H1 (cell line): Measurements from ENCODE around the gene RAMP1. TPM values are rescaled to one million over a fixed set of nuclear protein-coding genes. Genes with fewer than 3 reads are reported as not detected.

ENCODE experiments used
- CTCF ChIA-PET: fragments of 300-600 bp; sonication (Branson Sonifier 250); formaldehyde crosslinking; loops from one replicate; lab custom pipeline; 2021; ENCODE audit not compliant: partially characterized antibody; lab: Charles Lee
- POLR2A ChIA-PET: fragments of 300-600 bp; sonication (Branson Sonifier 250); formaldehyde crosslinking; loops from one replicate; lab custom pipeline; 2021; ENCODE audit warnings: inconsistent platforms; ENCODE audit not compliant: partially characterized antibody; lab: Charles Lee
- DNase-seq, 2 experiments: peaks; one replicate each; pipeline versions ENCODE4 v3.0.0 to v3.0.0-alpha.2; 2010 to 2022; ENCODE audit warnings: low spot score in 2 of 2, low read depth in 1 of 2, mixed read lengths in 1 of 2
- FAIRE-seq: peaks from 2 replicates; lab custom pipeline; 2011; peaks lifted over from hg19 to GRCh38; lab: Jason Lieb, UNC
- H2AFZ ChIP-seq: 2 replicates; pipeline ENCODE4 v1.8.1; 2012; ENCODE audit warnings: low read length, inconsistent platforms
- H2AK5ac ChIP-seq: 2 replicates; pipeline ENCODE4 v1.6.1; 2013; ENCODE audit warnings: low read depth, low read length
- H2BK120ac ChIP-seq: replicated peaks from 2 replicates; pipeline ENCODE3; 2013; ENCODE audit warnings: low read depth, low read length, inconsistent platforms
- H2BK12ac ChIP-seq: 2 replicates; pipeline ENCODE4 v1.6.1; 2013; ENCODE audit warnings: low read depth, low read length
- H2BK15ac ChIP-seq: 2 replicates; pipeline ENCODE4 v1.6.1; 2013; ENCODE audit warnings: low read length
- H2BK20ac ChIP-seq: 2 replicates; pipeline ENCODE4 v1.6.1; 2013; ENCODE audit warnings: low read length
- H2BK5ac ChIP-seq: 2 replicates; pipeline ENCODE4 v1.6.1; 2013; ENCODE audit warnings: low read depth, low read length
- H3K14ac ChIP-seq: 2 replicates; pipeline ENCODE4 v1.6.1; 2013; ENCODE audit warnings: inconsistent platforms; ENCODE audit not compliant: insufficient read length
- H3K18ac ChIP-seq: 2 replicates; pipeline ENCODE4 v1.6.1; 2013; ENCODE audit warnings: low read length; ENCODE audit errors: extremely low read depth
- H3K23ac ChIP-seq: 2 replicates; pipeline ENCODE4 v1.6.1; 2013; ENCODE audit warnings: inconsistent platforms; ENCODE audit not compliant: insufficient read length
- H3K23me2 ChIP-seq: 2 replicates; pipeline ENCODE4 v1.6.1; 2013; ENCODE audit warnings: low read depth, low read length
- H3K27ac ChIP-seq: 2 replicates; pipeline ENCODE4 v1.6.1; 2011; ENCODE audit warnings: low read depth, low read length, inconsistent platforms
- H3K27me3 ChIP-seq, 4 experiments: replicated peaks in 1 of 4; 1 replicate in 1 of 4; 2 replicates in 3 of 4; pipeline versions ENCODE4 v1.6.1 to v1.8.1; 2011 to 2013; ENCODE audit warnings: low read length in 3 of 4, mild to moderate bottlenecking in 3 of 4, inconsistent platforms in 2 of 4, mixed read lengths in 2 of 4, moderate library complexity in 1 of 4; ENCODE audit not compliant: control insufficient read depth in 3 of 4, insufficient read depth in 3 of 4; ENCODE audit errors: extremely low read depth in 1 of 4
- H3K36me3 ChIP-seq, 4 experiments: 2 replicates each; pipeline versions ENCODE4 v1.6.1 to v1.8.1; 2011 to 2013; ENCODE audit warnings: mild to moderate bottlenecking in 4 of 4, low read length in 3 of 4, moderate library complexity in 2 of 4, control low read depth in 1 of 4, inconsistent platforms in 1 of 4; ENCODE audit not compliant: insufficient read depth in 4 of 4, control insufficient read depth in 2 of 4
- H3K4ac ChIP-seq: replicated peaks from 2 replicates; pipeline ENCODE3; 2013; ENCODE audit warnings: low read length, low read depth, mixed read lengths, inconsistent platforms; ENCODE audit not compliant: insufficient read length
- H3K4me1 ChIP-seq, 4 experiments: replicated peaks in 1 of 4; 1 replicate in 1 of 4; 2 replicates in 3 of 4; pipeline versions ENCODE4 v1.6.1 to v1.8.1; 2011 to 2013; ENCODE audit warnings: low read length in 3 of 4, inconsistent platforms in 2 of 4, mixed read lengths in 1 of 4; ENCODE audit not compliant: insufficient read depth in 4 of 4, control insufficient read depth in 3 of 4
- H3K4me2 ChIP-seq, 2 experiments: 2 replicates each; pipeline versions ENCODE4 v1.6.1 to v1.8.1; 2011 to 2013; ENCODE audit warnings: low read depth in 2 of 2, low read length in 2 of 2, control low read depth in 1 of 2, inconsistent platforms in 1 of 2, mild to moderate bottlenecking in 1 of 2; ENCODE audit not compliant: insufficient read depth in 1 of 2
- H3K4me3 ChIP-seq, 4 experiments: fragments of 200-600, 300-600 bp in 1 of 4; sonication (generic), shearing (Covaris generic), sonication (Bioruptor Twin) in 1 of 4; 2 replicates each; pipeline versions ENCODE4 v1.5.1 to v1.8.1; 2011 to 2016; ENCODE audit warnings: low read length in 4 of 4, low read depth in 3 of 4, control low read depth in 2 of 4, inconsistent platforms in 2 of 4, mild to moderate bottlenecking in 2 of 4, mixed read lengths in 1 of 4, moderate library complexity in 1 of 4; ENCODE audit not compliant: insufficient read depth in 2 of 4; ENCODE audit errors: extremely low read depth in 1 of 4
- H3K56ac ChIP-seq: replicated peaks from 2 replicates; pipeline ENCODE3; 2013; ENCODE audit warnings: low read depth, mild to moderate bottlenecking, mixed read lengths, low read length, inconsistent platforms; ENCODE audit not compliant: insufficient read length
- H3K79me1 ChIP-seq: 2 replicates; pipeline ENCODE4 v1.6.1; 2013; ENCODE audit warnings: low read depth, low read length, control low read depth
- H3K79me2 ChIP-seq, 2 experiments: 2 replicates each; pipeline versions ENCODE4 v1.6.1 to v1.8.1; 2012 to 2013; ENCODE audit warnings: low read length in 2 of 2, mild to moderate bottlenecking in 2 of 2, inconsistent platforms in 1 of 2; ENCODE audit not compliant: insufficient read depth in 2 of 2, control insufficient read depth in 1 of 2
- H3K9ac ChIP-seq, 4 experiments: replicated peaks in 1 of 4; 1 replicate in 1 of 4; 2 replicates in 3 of 4; pipeline versions ENCODE4 v1.6.1 to v1.8.1; 2011 to 2013; ENCODE audit warnings: low read depth in 3 of 4, low read length in 3 of 4, control low read depth in 2 of 4, mild to moderate bottlenecking in 2 of 4, moderate library complexity in 2 of 4, inconsistent platforms in 1 of 4; ENCODE audit errors: extremely low read depth in 1 of 4
- H3K9me3 ChIP-seq, 2 experiments: 2 replicates each; pipeline versions ENCODE4 v1.6.1 to v1.8.1; 2012 to 2013; ENCODE audit warnings: mild to moderate bottlenecking in 2 of 2, moderate library complexity in 2 of 2, control low read depth in 1 of 2, inconsistent platforms in 1 of 2, low read depth in 1 of 2, low read length in 1 of 2, mixed read lengths in 1 of 2; ENCODE audit not compliant: insufficient read depth in 2 of 2
- H4K20me1 ChIP-seq, 2 experiments: replicated peaks in 1 of 2; 2 replicates each; pipeline versions ENCODE3 to v1.8.1; 2011 to 2013; ENCODE audit warnings: inconsistent platforms in 2 of 2, low read length in 2 of 2, mild to moderate bottlenecking in 1 of 2; ENCODE audit not compliant: insufficient read depth in 2 of 2, control insufficient read depth in 1 of 2
- H4K5ac ChIP-seq: 2 replicates; pipeline ENCODE4 v1.6.1; 2013; ENCODE audit warnings: low read length, low read depth, mixed read lengths, inconsistent platforms; ENCODE audit not compliant: insufficient read length
- H4K8ac ChIP-seq: 2 replicates; pipeline ENCODE4 v1.8.0; 2013; ENCODE audit warnings: mild to moderate bottlenecking, moderate library complexity, low read length, inconsistent platforms; ENCODE audit not compliant: insufficient read depth; ENCODE audit errors: extremely low read depth
- H4K91ac ChIP-seq: replicated peaks from 2 replicates; pipeline ENCODE3; 2013; ENCODE audit warnings: low read length, mixed read lengths, inconsistent platforms; ENCODE audit not compliant: insufficient read length
- BACH1 ChIP-seq: IDR thresholded peaks from 2 replicates; pipeline ENCODE4 v1.6.1; 2012; ENCODE audit warnings: low read length, improper control_type of control experiment
- BRCA1 ChIP-seq: IDR thresholded peaks from 2 replicates; pipeline ENCODE4 v1.6.1; 2012; ENCODE audit warnings: low read depth, low read length, improper control_type of control experiment
- JUN ChIP-seq: IDR thresholded peaks from 2 replicates; pipeline ENCODE4 v1.6.1; 2011; ENCODE audit warnings: low read depth, mild to moderate bottlenecking, improper control_type of control experiment, low read length
- KDM5A ChIP-seq: fragments of 200-600 bp; IDR thresholded peaks from 2 replicates; pipeline ENCODE4 v1.7.1; 2012; ENCODE audit warnings: mild to moderate bottlenecking, low read length, inconsistent platforms, mixed read lengths
- NANOG ChIP-seq: IDR thresholded peaks from 2 replicates; pipeline ENCODE4 v1.6.1; 2011; ENCODE audit warnings: low read length, low read depth, mild to moderate bottlenecking, inconsistent platforms; ENCODE audit not compliant: insufficient read depth, poor library complexity, severe bottlenecking
- RAD21 ChIP-seq, 2 experiments: IDR thresholded peaks in 1 of 2; conservative IDR thresholded peaks in 1 of 2; 2 replicates each; pipeline ENCODE4 v1.6.1; 2011; ENCODE audit warnings: low read depth in 2 of 2, low read length in 2 of 2, improper control_type of control experiment in 1 of 2, inconsistent platforms in 1 of 2, mild to moderate bottlenecking in 1 of 2, moderate library complexity in 1 of 2
- SP4 ChIP-seq: IDR thresholded peaks from 2 replicates; pipeline ENCODE4 v1.6.1; 2012; ENCODE audit warnings: low read length, inconsistent platforms
- SRF ChIP-seq: IDR thresholded peaks from 2 replicates; pipeline ENCODE4 v1.6.1; 2011; ENCODE audit warnings: mild to moderate bottlenecking, low read depth, low read length, moderate library complexity
- TAF1 ChIP-seq: IDR thresholded peaks from 2 replicates; pipeline ENCODE4 v1.6.1; 2011; ENCODE audit warnings: mild to moderate bottlenecking, low read depth, low read length
- TBP ChIP-seq: IDR thresholded peaks from 2 replicates; pipeline ENCODE4 v1.6.1; 2011; ENCODE audit warnings: low read depth, low read length, improper control_type of control experiment
- WGBS, 2 experiments: shearing (Covaris generic) in 1 of 2; methylation state at CpG; one replicate each; pipeline versions ENCODE4 v1.1.6 to v1.1.7; 2013 to 2015; ENCODE audit warnings: low lambda C conversion rate in 2 of 2, mixed read lengths in 2 of 2, inconsistent platforms in 1 of 2, low coverage in 1 of 2, missing lambda C conversion rate in 1 of 2; ENCODE audit not compliant: insufficient replicate concordance in 2 of 2, insufficient coverage in 1 of 2, insufficient read length in 1 of 2; ENCODE audit errors: extremely low coverage in 1 of 2, missing lambda C conversion rate in 1 of 2; 5-methylcytosine and 5-hydroxymethylcytosine counted together
- polyA plus RNA-seq, 7 experiments: library from polyadenylated mRNA; depleted of rRNA in 3 of 7; stranded (reverse) in 5 of 7; unstranded in 2 of 7; fragments of >200 nt in 5 of 7; fragments of 200-250 nt in 2 of 7; gene quantifications; 1 replicate in 5 of 7; 2 replicates in 1 of 7; 4 replicates in 1 of 7; pipeline versions ENCODE4 v1.2.1 to v1.2.3, GENCODE V29; 2011 to 2013; ENCODE audit warnings: missing spikeins in 2 of 7, mixed read lengths in 2 of 7
- total RNA-seq: library from RNA; stranded (reverse); fragmentation: NEBNext Ultra II Directional; extraction: Animal tissue kit (Norgen Biotek cat#: 25700); gene quantifications from 2 replicates; pipeline ENCODE4 v1.2.1, GENCODE V29; 2021
- TF ChIP-seq, protein P1 (sequence below): IDR thresholded peaks from 2 replicates; pipeline ENCODE4 v1.6.1; 2012; ENCODE audit warnings: inconsistent platforms

Gene RAMP1
- total and polyA plus RNA-seq, 2 of the 8 experiments (the other 6 are each of a cell fraction or from before 2014, with no cell fraction given) = 0.65 to 4.3 TPM

DNA sequence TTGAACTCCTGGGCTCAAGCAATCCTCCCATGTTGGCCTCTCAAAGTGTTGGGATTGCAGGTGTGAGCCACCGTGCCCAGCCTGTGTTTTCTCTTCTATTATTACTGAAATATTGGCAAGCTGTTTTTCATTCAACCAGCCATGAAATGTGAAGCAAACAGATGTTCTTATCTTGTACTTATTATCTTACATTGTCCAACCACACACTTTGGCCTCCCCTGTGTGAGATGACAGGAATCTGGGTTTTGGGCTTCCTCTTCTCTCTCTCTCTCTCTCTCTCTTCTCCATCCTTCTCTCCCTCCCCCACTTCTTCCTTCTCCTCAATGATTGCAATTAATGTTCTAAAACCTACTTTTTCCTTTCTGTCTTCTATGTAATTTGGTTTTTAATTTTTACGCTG lies 33.1 kb downstream of the RAMP1 start:
- Histone ChIP-seq H4K5ac (no peak overlapping the region), H3K79me1 (no peaks in the 10 kb centered on the region), H3K4me1 (no peaks in the 10 kb centered on the region; a peak in 2 of 7 replicates), H2AK5ac (no peak overlapping the region), H3K9me3 (no peaks in the 10 kb centered on the region), H3K56ac (no peak overlapping the region), H3K27ac (no peak overlapping the region), H2BK15ac (no peak overlapping the region), H3K4me3 (no peak overlapping the region), H3K36me3 (no peaks in the 10 kb centered on the region), H2AFZ (no peak overlapping the region), H3K9ac (no peak overlapping the region), H2BK12ac (no peak overlapping the region), H3K27me3 (no peaks in the 10 kb centered on the region), H3K14ac (no peak overlapping the region), H3K4me2 (no peak overlapping the region), H2BK20ac (no peak overlapping the region), H3K4ac (no peak overlapping the region), H4K20me1 (no peaks in the 10 kb centered on the region), H2BK5ac (no peak overlapping the region), H3K18ac (no peak overlapping the region), H4K8ac (no peak overlapping the region), H3K23ac (no peak overlapping the region), H2BK120ac (no peak overlapping the region), H4K91ac (no peak overlapping the region), H3K23me2 (no peaks in the 10 kb centered on the region), H3K79me2 (no peaks in the 10 kb centered on the region)
- no peak for TF ChIP-seq BACH1
- no peak for TF ChIP-seq SRF
- TF ChIP-seq, protein P1, sequence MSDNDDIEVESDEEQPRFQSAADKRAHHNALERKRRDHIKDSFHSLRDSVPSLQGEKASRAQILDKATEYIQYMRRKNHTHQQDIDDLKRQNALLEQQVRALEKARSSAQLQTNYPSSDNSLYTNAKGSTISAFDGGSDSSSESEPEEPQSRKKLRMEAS = no peak
- no peak for TF ChIP-seq RAD21 (IDR thresholded peaks at IDR 0.05 in 1 of 2, conservative IDR thresholded peaks at IDR 0.05 in 1 of 2; ENCODE audit: low read depth in 2 of 2, low read length in 2 of 2)
- no peak for TF ChIP-seq BRCA1
- no peak for TF ChIP-seq NANOG
- no peak for TF ChIP-seq SP4
- no peak for TF ChIP-seq TBP
- TF ChIP-seq KDM5A = no peak
- TF ChIP-seq JUN = no peak
- no peak for TF ChIP-seq TAF1
- FAIRE-seq (no peak), DNase-seq (no peak)
- ChIA-PET CTCF (interaction anchor here (0.7 kb wide), 1 partner anchor 16 kb away, joined by 3 read pairs; no protein-coding TSS in a partner anchor), POLR2A (interaction anchor here (1.1 kb wide), 1 partner anchor 28 kb away, joined by 3 read pairs; no protein-coding TSS in a partner anchor)
- WGBS, 2 experiments = 89% methylated on average over 2 of the region's 2 CpGs; no CpG with 5 or more reads in 1 of the 2 experiments
